Adrenal gland (tissue), 12 donors: ENCODE results near the gene NUBP2. TPM values are rescaled to one million over a fixed set of nuclear protein-coding genes. Genes with fewer than 3 reads are reported as not detected.

Experiments used
- DNase-seq, 7 donors: peaks; one replicate each; pipeline ENCODE4 v3.0.0-alpha.2; 2019 to 2020
- H3K27ac ChIP-seq, 5 donors: fragments of 200-600 bp; sonication (generic) in 4 of 5; 1 replicate in 3 of 5; 2 replicates in 2 of 5; pipeline versions ENCODE4 v1.5.1 to v1.8.0; 2016 to 2020; ENCODE audit warnings: mild to moderate bottlenecking in 1 of 5
- H3K27me3 ChIP-seq: fragments of 200-600 bp; 2 replicates; pipeline ENCODE4 v1.8.0; 2021
- H3K36me3 ChIP-seq, 2 donors: fragments of 200-600 bp; replicated peaks in 1 of 2; 1 replicate in 1 of 2; 2 replicates in 1 of 2; pipeline versions ENCODE4 v1.5.1 to v1.8.0; 2018 to 2022
- H3K4me1 ChIP-seq, 2 donors: fragments of 200-600 bp; replicated peaks in 1 of 2; 1 replicate in 1 of 2; 2 replicates in 1 of 2; pipeline versions ENCODE4 v1.5.1 to v1.8.0; 2018 to 2021
- H3K4me3 ChIP-seq, 4 donors: fragments of 200-600 bp; sonication (generic) in 3 of 4; one replicate each; pipeline ENCODE4 v1.5.1; 2016 to 2018
- H3K9me3 ChIP-seq, 3 donors: fragments of 200-600 bp; sonication (generic) in 1 of 3; replicated peaks in 1 of 3; 1 replicate in 2 of 3; 2 replicates in 1 of 3; pipeline versions ENCODE4 v1.5.1 to v1.8.0; 2016 to 2021
- POLR2A ChIP-seq, 2 donors: fragments of 450-650 bp; IDR thresholded peaks; one replicate each; pipeline ENCODE4 v1.6.1; 2017; ENCODE audit warnings: antibody characterized with exemption in 2 of 2, mild to moderate bottlenecking in 2 of 2, moderate library complexity in 1 of 2
- WGBS, 4 donors: extraction: QIAGEN DNeasy Blood & Tissue Kit in 2 of 4; methylation state at CpG; one replicate each; pipeline versions ENCODE4 v1.1.5 to v1.1.7; 2013 to 2017; 5-methylcytosine and 5-hydroxymethylcytosine counted together
- intact Hi-C, 2 donors: fragments of 100-400 bp; cut with DNase I; formaldehyde crosslinking; loops; one replicate each; pipeline versions ENCODE4 v1.14.1 to v1.15.0; 2022 to 2023
- polyA plus RNA-seq, 3 donors: library from polyadenylated mRNA; stranded (reverse); fragments of 200-250 nt in 2 of 3; fragments of 350-450 nt in 1 of 3; fragmentation: Illumina TruSeq in 1 of 3; extraction: RNeasy Lipid Tissue Mini Kit (QIAGEN cat#74804) in 1 of 3; gene quantifications; one replicate each; pipeline ENCODE4 v1.2.3, GENCODE V29; 2013 to 2014
- total RNA-seq, 9 donors: library from RNA; depleted of rRNA in 4 of 9; stranded (reverse); fragments of >200 nt in 4 of 9; fragments of 120-200 nt in 1 of 9; fragmentation: NEBNext Ultra II Directional in 1 of 9; extraction: Animal tissue kit (Norgen Biotek cat#: 25700) in 1 of 9; gene quantifications; one replicate each; pipeline versions ENCODE4 v1.1.0 to v1.2.4, GENCODE V29; 2013 to 2023
- TF ChIP-seq, protein P1 (sequence below), 6 experiments: fragments of 450-650 bp in 4 of 6; fragments of 200-600 bp in 2 of 6; sonication (generic) in 1 of 6; IDR thresholded peaks; 1 replicate in 5 of 6; 2 replicates in 1 of 6; pipeline versions ENCODE4 v1.5.1 to v1.8.0; 2016 to 2021; ENCODE audit warnings: antibody characterized with exemption in 6 of 6, mild to moderate bottlenecking in 2 of 6, moderate library complexity in 1 of 6
- donor health status: healthy with polysubstance abuse.
- donor health status: Bipolar disorder and iron deficiency.
- donor health status: DM: yes; HTN: yes; CAD: no.
- donor health status: DM: no; HTN: no; CAD: no.
- donor health status: DM: no; HTN: no; CAD: no.
- donor health status: DM: yes; HTN: yes; CAD: no.

NUBP2 gene
- total and polyA plus RNA-seq, 12 donors: 3.0 to 252 (median 78.7) TPM

DNA sequence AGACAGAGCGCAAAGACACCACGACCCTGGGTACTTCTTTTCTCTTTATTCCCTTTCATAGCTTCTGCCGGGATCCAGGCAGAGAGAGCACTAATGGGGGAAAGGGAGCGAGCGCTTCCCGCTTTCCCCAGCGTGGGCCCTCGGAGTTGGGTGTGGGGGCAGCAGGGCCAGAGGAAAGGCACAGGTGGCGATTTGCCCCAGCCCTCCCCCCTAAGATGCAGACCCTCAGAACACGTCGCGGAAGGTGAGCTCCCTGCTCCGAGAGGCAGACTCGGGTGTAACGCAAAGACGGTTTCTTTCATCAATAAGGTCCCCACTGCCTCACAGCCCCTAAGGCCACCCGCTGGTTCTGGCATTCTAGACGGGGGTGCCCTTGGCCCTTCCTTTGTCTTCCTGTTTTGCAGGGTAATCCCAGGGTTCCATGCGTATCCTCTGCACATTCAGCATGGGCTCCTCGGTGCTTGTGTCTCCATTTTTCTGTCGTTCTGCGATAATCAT lies 10.8 kb upstream of the NUBP2 start:
- 7 to 11% (median 9%) methylated on average over 15 to 22 of the region's 22 CpGs for whole genome bisulfite sequencing, 4 donors
- intact Hi-C loops: loop anchor here in 1 of 2 donors (5.0 kb wide), 1 partner anchor 55 kb away; the partner anchor contains the start of genes FAHD1 and HAGH
- Histone ChIP-seq H3K27ac (peak overlapping the region in 4 of 5 donors; percentile 87 to 93 (median 92)), H3K4me3 (peak overlapping the region in 2 of 4 donors; percentile 91 to 99), H3K9me3 (no peaks in the 10 kb centered on the region), H3K27me3 (no peaks in the 10 kb centered on the region), H3K36me3 (peaks cover 0 to 40% of the 10 kb centered on the region in 2 donors), H3K4me1 (peaks cover 26 to 36% of the 10 kb centered on the region in 2 donors)
- TF ChIP-seq POLR2A (IDR thresholded peaks at IDR 0.05): no peak
- TF ChIP-seq, protein P1, sequence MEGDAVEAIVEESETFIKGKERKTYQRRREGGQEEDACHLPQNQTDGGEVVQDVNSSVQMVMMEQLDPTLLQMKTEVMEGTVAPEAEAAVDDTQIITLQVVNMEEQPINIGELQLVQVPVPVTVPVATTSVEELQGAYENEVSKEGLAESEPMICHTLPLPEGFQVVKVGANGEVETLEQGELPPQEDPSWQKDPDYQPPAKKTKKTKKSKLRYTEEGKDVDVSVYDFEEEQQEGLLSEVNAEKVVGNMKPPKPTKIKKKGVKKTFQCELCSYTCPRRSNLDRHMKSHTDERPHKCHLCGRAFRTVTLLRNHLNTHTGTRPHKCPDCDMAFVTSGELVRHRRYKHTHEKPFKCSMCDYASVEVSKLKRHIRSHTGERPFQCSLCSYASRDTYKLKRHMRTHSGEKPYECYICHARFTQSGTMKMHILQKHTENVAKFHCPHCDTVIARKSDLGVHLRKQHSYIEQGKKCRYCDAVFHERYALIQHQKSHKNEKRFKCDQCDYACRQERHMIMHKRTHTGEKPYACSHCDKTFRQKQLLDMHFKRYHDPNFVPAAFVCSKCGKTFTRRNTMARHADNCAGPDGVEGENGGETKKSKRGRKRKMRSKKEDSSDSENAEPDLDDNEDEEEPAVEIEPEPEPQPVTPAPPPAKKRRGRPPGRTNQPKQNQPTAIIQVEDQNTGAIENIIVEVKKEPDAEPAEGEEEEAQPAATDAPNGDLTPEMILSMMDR (IDR thresholded peaks at IDR 0.05): no peak
- no peak for DNase-seq

DNA sequence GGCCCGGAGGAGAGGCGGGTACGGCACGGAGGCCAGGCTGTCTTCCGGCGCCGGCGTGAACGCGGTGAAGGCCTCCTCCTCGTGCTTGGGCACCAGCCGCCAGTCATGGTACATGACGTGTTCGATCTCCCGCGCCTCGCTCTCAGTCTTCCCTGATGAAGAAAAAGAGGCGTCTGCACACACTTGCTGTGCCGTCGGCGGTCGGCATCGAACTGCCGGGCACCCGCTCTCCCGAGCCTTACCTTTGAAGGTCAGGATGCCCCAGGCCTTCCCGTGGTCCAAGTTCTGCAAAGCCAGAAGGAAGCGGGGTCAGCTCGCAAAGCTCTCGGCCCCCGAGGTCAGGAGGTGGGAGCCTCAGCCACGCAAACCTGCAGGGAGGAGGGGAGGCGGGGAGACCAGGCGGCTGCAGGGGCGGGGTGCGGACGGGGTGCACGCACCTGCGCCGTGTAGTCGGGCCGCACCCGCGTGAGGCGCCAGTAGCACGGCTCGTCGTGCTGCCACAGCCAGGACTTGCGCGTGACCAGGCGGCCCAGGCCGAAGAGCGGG lies 10.3 kb upstream of the NUBP2 start, which contains the start of gene EME2:
TSS of gene EME2 (plus strand) at position 449 of the 546 bp plus-strand sequence. CDS start 418 bp downstream, outside the sequence.
- no peaks in the 10 kb centered on the region for H3K9me3 ChIP-seq
- DNase-seq: peak in 4 of 7 donors; percentile 44 to 70 (median 59)
- H3K27me3 ChIP-seq: no peaks in the 10 kb centered on the region
- no peak for TF ChIP-seq POLR2A (IDR thresholded peaks at IDR 0.05)
- TF ChIP-seq, protein P1 (IDR thresholded peaks at IDR 0.05): no peak
- WGBS, 4 donors: 0 to 3% (median 1%) methylated on average over 12 to 53 of the region's 53 CpGs
- H3K27ac ChIP-seq: peak within 1 kb of the TSS; percentile 79 to 93 (median 91)
- peaks cover 0 to 40% of the 10 kb centered on the region in 2 donors for H3K36me3 ChIP-seq
- intact Hi-C loops: loop anchor here in 1 of 2 donors (5.0 kb wide), 1 partner anchor 55 kb away; the partner anchor contains the start of genes FAHD1 and HAGH
- peak within 1 kb of the TSS; percentile 11 to 99 (median 64) for H3K4me3 ChIP-seq
- H3K4me1 ChIP-seq: peaks cover 26 to 36% of the 10 kb centered on the region in 2 donors

DNA sequence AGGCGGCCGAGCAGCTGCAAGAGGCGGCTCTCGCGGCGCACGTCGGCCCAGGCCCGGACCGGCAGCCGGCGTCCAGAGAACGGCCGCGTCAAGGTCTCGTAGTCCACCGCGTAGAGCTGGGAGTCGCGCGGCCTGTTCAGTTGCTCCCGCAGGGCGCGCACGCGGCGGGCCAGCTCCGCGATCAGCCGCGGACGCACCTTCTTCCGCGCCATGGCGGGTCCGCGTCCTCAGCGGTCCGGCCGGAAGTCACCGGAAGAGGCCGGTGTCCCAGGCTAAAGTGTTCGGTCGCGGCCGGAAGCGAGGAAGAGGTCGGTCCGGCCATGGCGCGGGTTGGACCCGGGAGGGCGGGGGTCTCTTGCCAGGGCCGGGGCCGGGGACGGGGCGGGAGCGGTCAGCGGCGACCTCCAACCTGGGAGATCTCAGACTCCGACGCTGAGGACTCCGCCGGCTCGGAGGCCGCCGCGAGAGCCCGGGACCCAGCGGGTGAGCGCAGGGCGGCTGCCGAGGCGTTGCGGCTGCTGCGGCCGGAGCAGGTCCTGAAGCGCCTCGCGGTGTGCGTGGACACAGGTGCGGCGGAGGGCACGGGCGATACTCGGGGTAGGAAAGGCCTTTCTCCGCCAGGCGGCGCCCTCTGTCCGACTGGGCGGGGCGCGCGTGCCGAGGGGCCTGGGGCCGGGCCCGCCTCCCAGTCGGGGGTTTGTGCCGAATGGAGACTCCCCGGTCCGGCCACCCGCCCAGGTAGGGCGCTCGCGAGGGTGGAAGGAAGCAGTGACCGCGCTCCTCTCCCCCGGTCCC lies 9.7 kb upstream of the NUBP2 start, which contains the start of gene MRPS34:
TSS of gene MRPS34 (minus strand) at position 227 of the 795 bp plus-strand sequence. CDS start at position 212, 15 bp downstream.
- peak; percentile 80 to 89 (median 84) for DNase-seq
- intact Hi-C loops: loop anchor here in 1 of 2 donors (5.0 kb wide), 1 partner anchor 54 kb away; the partner anchor contains the start of genes FAHD1 and HAGH
- H3K36me3 ChIP-seq: peaks cover 0 to 40% of the 10 kb centered on the region in 2 donors
- H3K27ac ChIP-seq: peak within 1 kb of the TSS; percentile 79 to 93 (median 91)
- peaks cover 26 to 36% of the 10 kb centered on the region in 2 donors for H3K4me1 ChIP-seq
- peak; percentile 56 for TF ChIP-seq POLR2A (IDR thresholded peaks at IDR 0.05)
- TF ChIP-seq, protein P1 (IDR thresholded peaks at IDR 0.05): peak; percentile 53 to 86 (median 72)
- WGBS, 4 donors: 0 to 1% (median 0%) methylated on average over 13 to 108 of the region's 108 CpGs; no CpG with 5 or more reads in 1 of the 4 donors
- H3K9me3 ChIP-seq: no peaks in the 10 kb centered on the region
- peak within 1 kb of the TSS; percentile 11 to 99 (median 64) for H3K4me3 ChIP-seq
- no peaks in the 10 kb centered on the region for H3K27me3 ChIP-seq
